ENCODE measurements around the gene PSMD2. TPM values are rescaled to one million over a fixed set of nuclear protein-coding genes. Genes with fewer than 3 reads are reported as not detected.
"Not testable (repeated sequence)": the region's sequence is repeated elsewhere in the genome, so short reads cannot be mapped to it uniquely, and the experiment has no call there.

The PSMD2 gene
- total RNA-seq, 8 experiments from 2014 or later: 130 to 248 (median 185) TPM

- WGBS, 10 experiments: 43 to 94% (median 67%) methylated on average over 1 to 5 of the region's 6 CpGs; no CpG with 5 or more reads in 2 of the 10 experiments
- in situ Hi-C loops (cut with MboI; ENCODE audit: low pct_unique_long_range_greater_than_20kb in 2 of 9, low sequenced_read_pairs in 9 of 9, unreplicated experiment in 9 of 9): no loop called here
- Histone ChIP-seq H3K4me1 (replicated peaks in 1 of 2) (peaks cover 25 to 28% of the 10 kb centered on the region in 2 donors), H3K4me3 (peak within 1 kb of the TSS; percentile 75 to 94 (median 83)), H3K27ac (peak within 1 kb of the TSS; percentile 96 to 97)
- no peak for ATAC-seq (replicated peaks in 6 of 8)
Observed at GRCh38 chr3:184337399-184337714, 38.3 kb downstream of the PSMD2 start, which contains the start of gene FAM131A. TSS of gene FAM131A (plus strand) at chr3:184337600. CDS start at chr3:184337631, 31 bp downstream.

- 60 to 86% (median 73%) methylated on average over 2 to 4 of the region's 7 CpGs; no CpG with 5 or more reads in 4 of the 10 experiments for WGBS, 10 experiments
- H3K4me1 ChIP-seq (replicated peaks in 1 of 2): peaks cover 25 to 28% of the 10 kb centered on the region in 2 donors
- peak overlapping the region; percentile 13 to 79 (median 37) for H3K4me3 ChIP-seq
- in situ Hi-C loops (cut with MboI; ENCODE audit: low pct_unique_long_range_greater_than_20kb in 2 of 9, low sequenced_read_pairs in 9 of 9, unreplicated experiment in 9 of 9): no loop called here
- H3K27ac ChIP-seq: peak overlapping the region; percentile 74 to 96
- no peak for ATAC-seq (replicated peaks in 6 of 8)
Observed at GRCh38 chr3:184337981-184338380, 38.9 kb downstream of the PSMD2 start.

DNA sequence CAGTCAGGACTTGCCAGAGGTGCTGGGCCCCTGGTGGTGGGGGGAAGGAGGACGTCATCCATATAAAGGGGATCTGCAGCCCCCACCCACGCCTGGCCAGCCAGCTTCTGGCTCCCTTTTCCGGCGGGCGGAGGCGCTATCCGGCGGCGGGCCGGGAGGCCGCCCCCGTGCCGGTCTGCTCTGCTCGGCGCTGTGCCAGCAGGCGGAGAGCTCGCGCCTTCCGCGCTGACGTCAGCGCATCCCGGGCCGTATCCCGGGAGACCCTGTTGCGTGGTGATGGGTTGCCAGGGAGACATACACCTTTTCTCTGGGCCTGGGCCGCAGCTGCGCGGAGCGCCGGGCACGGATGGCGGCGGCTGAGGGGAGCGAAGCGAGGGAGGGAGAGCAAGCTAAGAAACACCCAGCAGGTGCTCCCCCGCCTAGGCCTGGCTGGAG lies 39.5 kb downstream of the PSMD2 start:
- in situ Hi-C loops (cut with MboI; ENCODE audit: low pct_unique_long_range_greater_than_20kb in 2 of 9, low sequenced_read_pairs in 9 of 9, unreplicated experiment in 9 of 9): no loop called here
- ATAC-seq (replicated peaks in 6 of 8): peak in 6 of 8 experiments; percentile 5 to 85 (median 79)
- H3K27ac ChIP-seq: peak overlapping the region; percentile 74 to 96

GRCh38 chr3:184339001-184339400 lies 40.0 kb downstream of the PSMD2 start:
- Histone ChIP-seq H3K27ac (peak overlapping the region; percentile 55 to 71), H3K4me1 (replicated peaks in 1 of 2) (peaks cover 25 to 28% of the 10 kb centered on the region in 2 donors), H3K4me3 (peak overlapping the region; percentile 25 to 79 (median 37))
- in situ Hi-C loops (cut with MboI; ENCODE audit: low pct_unique_long_range_greater_than_20kb in 2 of 9, low sequenced_read_pairs in 9 of 9, unreplicated experiment in 9 of 9): no loop called here
- WGBS, 10 experiments: 29 to 100% (median 51%) methylated on average over 1 to 7 of the region's 8 CpGs; no CpG with 5 or more reads in 3 of the 10 experiments
- ATAC-seq (replicated peaks in 6 of 8): no peak

More for the DNA sequence above, 39.5 kb downstream of the PSMD2 start:
- peak overlapping the region; percentile 25 to 79 (median 37) for H3K4me3 ChIP-seq
- H3K4me1 ChIP-seq (replicated peaks in 1 of 2): peaks cover 25 to 28% of the 10 kb centered on the region in 2 donors
- WGBS, 10 experiments: 0% methylated on average over 1 to 11 of the region's 37 CpGs; no CpG with 5 or more reads in 7 of the 10 experiments

GRCh38 chr3:184339451-184340135 lies 40.6 kb downstream of the PSMD2 start:
- ATAC-seq (replicated peaks in 6 of 8); in situ Hi-C loops (cut with MboI; ENCODE audit: low pct_unique_long_range_greater_than_20kb in 2 of 9, low sequenced_read_pairs in 9 of 9, unreplicated experiment in 9 of 9): not testable (repeated sequence)
- Histone ChIP-seq H3K27ac (peak overlapping the region; percentile 55 to 71), H3K4me3 (peak overlapping the region; percentile 25 to 79 (median 37)), H3K4me1 (replicated peaks in 1 of 2) (peaks cover 25 to 28% of the 10 kb centered on the region in 2 donors)
- 82 to 100% (median 96%) methylated on average over 1 to 12 of the region's 19 CpGs for WGBS, 10 experiments

DNA sequence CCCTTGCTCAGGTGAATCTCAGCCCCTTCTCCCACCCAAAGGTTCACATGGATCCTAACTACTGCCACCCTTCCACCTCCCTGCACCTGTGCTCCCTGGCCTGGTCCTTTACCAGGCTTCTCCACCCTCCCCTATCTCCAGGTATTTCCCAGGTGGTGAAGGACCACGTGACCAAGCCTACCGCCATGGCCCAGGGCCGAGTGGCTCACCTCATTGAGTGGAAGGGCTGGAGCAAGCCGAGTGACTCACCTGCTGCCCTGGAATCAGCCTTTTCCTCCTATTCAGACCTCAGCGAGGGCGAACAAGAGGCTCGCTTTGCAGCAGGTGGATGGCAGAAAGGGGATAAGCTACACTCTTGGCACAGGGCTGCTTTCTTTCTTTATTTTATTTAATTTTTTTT lies 42.9 kb downstream of the PSMD2 start:
- WGBS, 10 experiments: 65 to 100% (median 93%) methylated on average over 1 to 6 of the region's 7 CpGs; no CpG with 5 or more reads in 4 of the 10 experiments
- Histone ChIP-seq H3K4me3 (no peak overlapping the region), H3K4me1 (replicated peaks in 1 of 2) (peaks cover 37 to 43% of the 10 kb centered on the region in 2 donors), H3K27ac (no peak overlapping the region)
- in situ Hi-C loops (cut with MboI; ENCODE audit: low pct_unique_long_range_greater_than_20kb in 2 of 9, low sequenced_read_pairs in 9 of 9, unreplicated experiment in 9 of 9): no loop called here
- ATAC-seq (replicated peaks in 6 of 8): no peak

DNA sequence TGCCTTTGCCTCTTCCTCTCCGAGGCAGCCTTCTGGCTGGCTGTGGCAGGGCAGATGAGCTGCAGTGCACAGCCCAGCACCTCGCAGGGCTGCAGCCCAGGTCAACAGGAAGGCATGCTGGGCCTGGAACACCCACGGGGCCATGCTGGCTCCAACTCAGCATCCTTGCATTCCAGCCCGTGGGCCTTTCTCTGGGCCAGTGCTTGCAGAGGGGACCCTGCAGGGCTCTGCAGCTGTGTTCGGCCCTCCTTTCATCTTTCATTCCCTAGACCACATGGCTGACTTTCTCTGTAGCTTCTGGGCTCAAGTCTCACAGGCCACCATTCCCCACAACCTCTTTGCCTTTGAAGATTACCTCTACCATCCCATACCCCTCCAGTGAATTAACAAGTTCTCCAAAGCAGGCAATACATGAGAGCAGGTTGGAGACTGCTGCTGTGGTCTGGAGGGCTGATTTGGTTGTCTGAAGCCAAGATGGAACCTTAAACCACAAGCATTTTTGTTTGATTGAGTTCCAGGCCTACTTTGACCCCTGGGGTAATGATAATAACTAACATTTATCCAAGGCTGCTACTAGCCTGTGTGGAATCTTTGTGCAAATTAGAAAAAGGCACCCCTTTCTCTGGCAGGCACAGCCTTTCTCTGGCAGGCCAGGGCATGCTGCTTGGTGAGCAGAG lies 44.3 kb downstream of the PSMD2 start:
- Histone ChIP-seq H3K27ac (no peak overlapping the region), H3K4me3 (no peak overlapping the region), H3K4me1 (replicated peaks in 1 of 2) (peaks cover 23 to 30% of the 10 kb centered on the region in 2 donors)
- 20 to 80% (median 80%) methylated on average over 1 to 2 of the region's 5 CpGs; no CpG with 5 or more reads in 6 of the 10 experiments for WGBS, 10 experiments
- no peak for ATAC-seq (replicated peaks in 6 of 8)
- in situ Hi-C loops (cut with MboI; ENCODE audit: low pct_unique_long_range_greater_than_20kb in 2 of 9, low sequenced_read_pairs in 9 of 9, unreplicated experiment in 9 of 9): no loop called here

DNA sequence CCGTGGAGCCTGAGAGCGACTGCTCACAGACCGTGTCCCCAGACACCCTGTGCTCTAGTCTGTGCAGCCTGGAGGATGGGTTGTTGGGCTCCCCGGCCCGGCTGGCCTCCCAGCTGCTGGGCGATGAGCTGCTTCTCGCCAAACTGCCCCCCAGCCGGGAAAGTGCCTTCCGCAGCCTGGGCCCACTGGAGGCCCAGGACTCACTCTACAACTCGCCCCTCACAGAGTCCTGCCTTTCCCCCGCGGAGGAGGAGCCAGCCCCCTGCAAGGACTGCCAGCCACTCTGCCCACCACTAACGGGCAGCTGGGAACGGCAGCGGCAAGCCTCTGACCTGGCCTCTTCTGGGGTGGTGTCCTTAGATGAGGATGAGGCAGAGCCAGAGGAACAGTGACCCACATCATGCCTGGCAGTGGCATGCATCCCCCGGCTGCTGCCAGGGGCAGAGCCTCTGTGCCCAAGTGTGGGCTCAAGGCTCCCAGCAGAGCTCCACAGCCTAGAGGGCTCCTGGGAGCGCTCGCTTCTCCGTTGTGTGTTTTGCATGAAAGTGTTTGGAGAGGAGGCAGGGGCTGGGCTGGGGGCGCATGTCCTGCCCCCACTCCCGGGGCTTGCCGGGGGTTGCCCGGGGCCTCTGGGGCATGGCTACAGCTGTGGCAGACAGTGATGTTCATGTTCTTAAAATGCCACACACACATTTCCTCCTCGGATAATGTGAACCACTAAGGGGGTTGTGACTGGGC lies 45.7 kb downstream of the PSMD2 start:
- Histone ChIP-seq H3K4me1 (replicated peaks in 1 of 2) (peaks cover 16 to 20% of the 10 kb centered on the region in 2 donors), H3K4me3 (no peak overlapping the region), H3K27ac (peak overlapping the region in 1 of 2 donors; percentile 49)
- WGBS, 10 experiments: 80% methylated on average over 3 of the region's 24 CpGs; no CpG with 5 or more reads in 9 of the 10 experiments
- in situ Hi-C loops (cut with MboI; ENCODE audit: low pct_unique_long_range_greater_than_20kb in 2 of 9, low sequenced_read_pairs in 9 of 9, unreplicated experiment in 9 of 9): no loop called here
- peak in 5 of 8 experiments; percentile 12 to 41 (median 18) for ATAC-seq (replicated peaks in 6 of 8)

- H3K4me1 ChIP-seq (replicated peaks in 1 of 2): peaks cover 12 to 16% of the 10 kb centered on the region in 2 donors
- ATAC-seq (replicated peaks in 6 of 8): peak; percentile 83 to 93 (median 90)
- peak overlapping the region in 1 of 2 donors; percentile 49 for H3K27ac ChIP-seq
- 0 to 38% (median 17%) methylated on average over 1 to 11 of the region's 14 CpGs; no CpG with 5 or more reads in 1 of the 10 experiments for WGBS, 10 experiments
- in situ Hi-C loops (cut with MboI; ENCODE audit: low pct_unique_long_range_greater_than_20kb in 2 of 9, low sequenced_read_pairs in 9 of 9, unreplicated experiment in 9 of 9): no loop called here
- H3K4me3 ChIP-seq: no peak overlapping the region
Observed at GRCh38 chr3:184345317-184346144, 46.5 kb downstream of the PSMD2 start.

DNA sequence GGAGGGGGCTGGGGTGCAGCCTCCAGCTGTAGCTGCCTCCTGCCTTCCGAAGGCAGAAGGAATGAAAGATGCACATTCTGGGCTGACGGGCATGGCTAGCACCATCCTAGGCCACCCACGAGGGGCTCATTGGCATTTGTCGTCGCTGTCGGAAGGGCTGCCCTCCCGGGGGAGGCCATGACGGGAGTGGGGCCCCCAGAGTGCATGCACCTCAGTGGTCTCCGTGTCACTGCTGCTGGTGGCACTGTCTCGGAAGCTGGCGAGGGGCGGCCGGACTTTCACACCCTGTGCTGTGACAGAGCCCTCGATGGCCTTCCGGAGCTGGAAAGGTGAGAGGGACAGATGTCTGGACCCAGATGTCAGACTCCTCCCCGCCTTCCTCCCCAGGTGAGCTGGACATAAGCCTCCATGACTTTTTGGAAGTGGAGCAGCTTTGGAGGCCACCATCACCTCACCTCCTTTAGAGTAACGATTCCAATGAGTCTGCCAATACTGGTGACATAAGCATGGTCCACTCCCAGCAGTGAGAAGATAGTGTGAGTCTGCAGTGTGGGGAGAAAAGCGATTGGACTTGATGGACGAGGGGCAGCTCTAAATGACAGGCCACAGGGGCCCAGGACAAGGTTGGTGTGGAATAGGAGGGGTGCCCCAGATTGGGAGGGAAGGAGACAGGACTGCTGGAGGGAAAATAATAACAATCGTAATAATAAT lies 47.6 kb downstream of the PSMD2 start:
- Histone ChIP-seq H3K4me1 (replicated peaks in 1 of 2) (peaks cover 12 to 16% of the 10 kb centered on the region in 2 donors), H3K27ac (no peak overlapping the region), H3K4me3 (no peak overlapping the region)
- no peak for ATAC-seq (replicated peaks in 6 of 8)
- 70 to 100% (median 96%) methylated on average over 1 to 14 of the region's 20 CpGs for WGBS, 10 experiments
- in situ Hi-C loops (cut with MboI; ENCODE audit: low pct_unique_long_range_greater_than_20kb in 2 of 9, low sequenced_read_pairs in 9 of 9, unreplicated experiment in 9 of 9): no loop called here

DNA sequence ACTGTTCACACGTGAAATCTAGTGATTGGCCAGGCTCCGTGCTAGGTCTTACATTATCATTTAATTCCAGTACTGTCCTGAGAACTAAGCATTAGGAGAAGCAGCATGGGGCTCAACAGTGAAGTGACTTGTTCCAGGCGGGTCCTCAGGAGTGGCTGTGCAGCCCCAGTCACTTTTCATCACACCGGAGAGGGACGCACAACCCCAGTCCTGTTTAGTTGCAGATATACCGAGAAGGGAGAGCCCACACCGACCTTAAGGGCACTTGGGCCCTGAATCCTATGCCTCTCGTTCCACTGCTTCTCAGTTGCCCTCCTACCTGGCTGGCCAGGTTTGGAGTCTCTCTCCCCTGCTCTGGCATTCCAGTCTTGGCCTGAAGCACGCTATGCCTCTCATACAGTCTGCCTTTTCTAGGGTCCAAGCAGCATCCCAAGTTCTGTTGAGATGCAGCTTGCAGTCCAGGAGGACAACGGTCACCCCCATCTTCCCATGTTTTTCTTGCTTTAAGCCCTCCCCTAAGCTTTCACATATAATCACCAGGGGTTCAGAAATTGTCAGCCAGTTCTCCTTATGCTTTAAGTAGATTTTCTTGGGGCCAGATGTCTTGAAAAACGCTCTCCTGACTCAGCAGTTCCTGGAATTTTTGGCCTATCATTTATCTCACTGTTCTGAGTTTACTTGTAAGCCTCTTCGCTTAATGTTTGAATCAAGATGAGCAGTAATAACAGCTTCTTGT lies 48.4 kb downstream of the PSMD2 start:
- Histone ChIP-seq H3K27ac (no peak overlapping the region), H3K4me1 (replicated peaks in 1 of 2) (peaks cover 12 to 16% of the 10 kb centered on the region in 2 donors), H3K4me3 (no peak overlapping the region)
- ATAC-seq (replicated peaks in 6 of 8): peak in 1 of 8 experiments; percentile 2
- in situ Hi-C loops (cut with MboI; ENCODE audit: low pct_unique_long_range_greater_than_20kb in 2 of 9, low sequenced_read_pairs in 9 of 9, unreplicated experiment in 9 of 9): no loop called here
- WGBS, 10 experiments: 20 to 80% (median 67%) methylated on average over 1 to 6 of the region's 12 CpGs
